T-helper 22 cell (primary cell): ENCODE measurements around the gene RELB.

ENCODE experiments used
- DNase-seq: peaks from one replicate; pipeline ENCODE4 v3.0.0-alpha.2; 2020; ENCODE audit warnings: low read depth

RELB gene

DNA sequence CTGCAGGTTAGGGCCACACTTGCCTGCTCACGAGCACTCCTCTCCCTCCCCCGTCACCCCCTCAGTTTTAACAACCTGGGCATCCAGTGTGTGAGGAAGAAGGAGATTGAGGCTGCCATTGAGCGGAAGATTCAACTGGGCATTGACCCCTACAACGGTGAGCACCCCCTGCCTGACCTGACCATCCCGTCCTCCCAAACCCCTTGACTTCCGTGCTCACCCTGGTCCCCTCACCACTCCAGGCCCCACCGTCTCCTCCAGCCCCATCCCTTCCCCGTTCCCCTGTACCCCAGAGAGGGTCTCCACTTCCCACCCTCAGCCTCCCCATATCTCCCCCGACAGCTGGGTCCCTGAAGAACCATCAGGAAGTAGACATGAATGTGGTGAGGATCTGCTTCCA lies 24.0 kb downstream of the RELB start:
- DNase-seq, result no peak

DNA sequence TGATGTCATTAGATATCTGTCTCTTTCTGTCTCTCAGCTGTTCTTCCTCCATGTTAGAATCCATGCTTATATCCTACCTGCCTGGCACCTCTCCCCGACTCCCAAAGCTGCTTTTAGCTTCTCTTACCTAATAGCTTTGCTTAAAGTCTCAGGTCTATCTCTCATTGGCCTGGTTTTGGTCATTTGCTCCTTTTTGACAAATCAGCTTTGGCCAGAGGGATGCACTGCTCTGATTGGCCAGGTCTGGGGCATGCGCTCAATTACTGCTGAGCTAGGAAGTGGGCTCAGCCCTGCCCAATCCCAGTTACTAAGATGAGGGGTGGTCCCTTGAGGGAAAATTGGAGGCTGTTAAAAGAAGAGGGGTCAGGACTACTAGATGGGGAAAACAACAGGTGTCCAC lies 26.1 kb downstream of the RELB start:
- no peak for DNase-seq

- DNase-seq, result no peak
These were observed 29.6 kb downstream of the RELB start for GRCh38 chr19:45030825-45031224.

- no peak for DNase-seq
These were observed 31.2 kb downstream of the RELB start for GRCh38 chr19:45032421-45032820.

DNA sequence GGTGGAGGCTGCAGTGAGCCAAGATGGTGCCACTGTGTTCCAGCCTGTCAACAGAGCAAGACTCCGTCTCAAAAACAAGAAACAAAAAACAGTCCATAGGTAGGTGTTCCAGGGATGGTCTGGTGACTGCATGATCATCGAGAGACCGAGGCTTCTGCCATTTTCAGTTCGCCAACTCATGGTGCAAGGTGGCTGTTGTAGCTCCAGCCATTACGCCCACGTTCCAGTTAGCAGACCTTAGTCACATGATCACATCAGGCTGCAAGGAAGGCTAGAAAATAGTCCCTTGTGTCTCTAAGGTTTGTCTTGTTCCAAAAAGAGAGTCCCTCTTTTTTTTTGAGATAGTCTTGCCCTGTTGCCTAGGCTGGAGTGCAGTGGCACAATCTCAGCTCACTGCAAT lies 34.5 kb downstream of the RELB start:
- DNase-seq, result no peak

DNA sequence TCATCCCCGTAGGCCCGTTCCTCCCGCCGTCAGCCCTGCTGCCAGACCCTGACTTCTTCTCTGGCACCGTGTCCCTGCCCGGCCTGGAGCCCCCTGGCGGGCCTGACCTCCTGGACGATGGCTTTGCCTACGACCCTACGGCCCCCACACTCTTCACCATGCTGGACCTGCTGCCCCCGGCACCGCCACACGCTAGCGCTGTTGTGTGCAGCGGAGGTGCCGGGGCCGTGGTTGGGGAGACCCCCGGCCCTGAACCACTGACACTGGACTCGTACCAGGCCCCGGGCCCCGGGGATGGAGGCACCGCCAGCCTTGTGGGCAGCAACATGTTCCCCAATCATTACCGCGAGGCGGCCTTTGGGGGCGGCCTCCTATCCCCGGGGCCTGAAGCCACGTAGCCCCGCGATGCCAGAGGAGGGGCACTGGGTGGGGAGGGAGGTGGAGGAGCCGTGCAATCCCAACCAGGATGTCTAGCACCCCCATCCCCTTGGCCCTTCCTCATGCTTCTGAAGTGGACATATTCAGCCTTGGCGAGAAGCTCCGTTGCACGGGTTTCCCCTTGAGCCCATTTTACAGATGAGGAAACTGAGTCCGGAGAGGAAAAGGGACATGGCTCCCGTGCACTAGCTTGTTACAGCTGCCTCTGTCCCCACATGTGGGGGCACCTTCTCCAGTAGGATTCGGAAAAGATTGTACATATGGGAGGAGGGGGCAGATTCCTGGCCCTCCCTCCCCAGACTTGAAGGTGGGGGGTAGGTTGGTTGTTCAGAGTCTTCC lies 36.3 kb downstream of the RELB start:
- DNase-seq, result no peak

- DNase-seq, result peak; percentile 78
These were observed 37.9 kb downstream of the RELB start, which contains the start of gene CLASRP for GRCh38 chr19:45038931-45039893. CLASRP (plus strand) TSS chr19:45039045; CDS start chr19:45040213, 1,168 bp downstream.

DNA sequence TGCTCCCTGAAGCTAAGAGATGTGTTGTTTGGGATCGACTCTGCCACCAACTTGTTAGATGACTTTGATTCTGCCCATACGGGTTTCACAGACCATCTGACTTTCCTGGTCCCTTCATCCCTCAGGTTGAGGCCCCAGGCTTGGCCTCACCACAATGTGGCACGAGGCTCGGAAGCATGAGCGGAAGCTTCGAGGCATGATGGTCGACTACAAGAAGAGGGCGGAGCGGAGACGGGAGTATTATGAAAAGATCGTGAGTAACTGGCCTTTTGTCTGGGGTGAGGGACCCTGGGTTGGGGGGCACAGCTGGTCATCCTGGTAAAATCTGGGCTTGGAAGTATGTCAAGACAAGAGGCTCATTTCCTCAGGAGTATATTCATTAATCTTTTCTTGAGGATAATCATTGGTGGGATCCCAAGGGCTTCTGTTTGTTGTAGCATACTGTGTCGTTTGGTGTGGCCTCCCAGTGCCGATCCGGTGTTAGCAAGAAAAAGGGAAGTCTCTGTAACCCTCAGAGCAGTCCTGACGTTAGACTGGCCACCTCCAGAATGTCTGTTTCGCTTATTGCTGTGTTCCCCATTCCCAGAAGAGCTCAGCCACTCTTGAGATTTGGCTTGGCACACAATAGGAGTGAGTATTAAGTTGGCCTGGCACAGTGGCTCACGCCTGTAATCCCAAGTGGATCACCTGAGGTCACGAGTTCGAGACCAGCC lies 39.0 kb downstream of the RELB start:
- DNase-seq, result no peak

DNA sequence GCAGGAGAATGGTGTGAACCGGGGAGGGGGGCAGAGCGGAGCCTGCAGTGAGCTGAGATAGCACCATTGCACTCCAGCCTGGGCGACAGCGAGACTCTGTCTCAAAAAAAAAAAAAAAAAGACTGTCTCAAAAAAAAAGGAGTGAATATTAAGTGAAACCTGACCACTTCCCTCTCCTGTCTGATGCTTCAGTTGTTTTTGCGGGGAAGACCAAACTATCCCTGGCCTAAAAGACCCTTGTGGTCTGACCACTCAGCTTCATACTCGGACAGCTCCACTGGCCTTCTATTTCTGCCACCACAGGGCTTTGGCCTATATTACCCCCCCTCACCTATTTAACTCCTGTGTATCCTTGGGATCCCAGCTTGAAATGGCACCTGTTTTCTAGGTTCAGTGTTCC lies 39.9 kb downstream of the RELB start:
- no peak for DNase-seq

- no peak for DNase-seq
These were observed 44.5 kb downstream of the RELB start for GRCh38 chr19:45045671-45046353.

DNA sequence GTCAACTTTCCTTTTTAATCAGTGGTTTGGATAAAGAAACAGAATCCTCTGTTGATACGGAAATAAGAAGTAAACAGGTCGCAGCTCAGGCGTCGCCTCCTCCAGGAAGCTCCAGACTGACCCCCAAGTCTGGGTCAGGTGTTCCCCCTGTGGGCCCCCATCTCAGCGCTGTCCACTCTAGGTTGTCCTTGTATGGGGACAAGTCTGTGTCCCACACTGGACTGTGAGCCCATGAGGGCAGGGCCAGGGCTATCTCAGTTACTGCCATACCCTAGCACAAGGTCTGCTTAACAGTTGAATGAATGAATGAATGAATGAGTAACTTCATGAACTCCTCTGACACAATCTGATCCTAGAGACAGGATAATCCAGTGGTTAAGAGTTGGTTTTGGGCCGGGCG lies 45.1 kb downstream of the RELB start:
- no peak for DNase-seq

DNA sequence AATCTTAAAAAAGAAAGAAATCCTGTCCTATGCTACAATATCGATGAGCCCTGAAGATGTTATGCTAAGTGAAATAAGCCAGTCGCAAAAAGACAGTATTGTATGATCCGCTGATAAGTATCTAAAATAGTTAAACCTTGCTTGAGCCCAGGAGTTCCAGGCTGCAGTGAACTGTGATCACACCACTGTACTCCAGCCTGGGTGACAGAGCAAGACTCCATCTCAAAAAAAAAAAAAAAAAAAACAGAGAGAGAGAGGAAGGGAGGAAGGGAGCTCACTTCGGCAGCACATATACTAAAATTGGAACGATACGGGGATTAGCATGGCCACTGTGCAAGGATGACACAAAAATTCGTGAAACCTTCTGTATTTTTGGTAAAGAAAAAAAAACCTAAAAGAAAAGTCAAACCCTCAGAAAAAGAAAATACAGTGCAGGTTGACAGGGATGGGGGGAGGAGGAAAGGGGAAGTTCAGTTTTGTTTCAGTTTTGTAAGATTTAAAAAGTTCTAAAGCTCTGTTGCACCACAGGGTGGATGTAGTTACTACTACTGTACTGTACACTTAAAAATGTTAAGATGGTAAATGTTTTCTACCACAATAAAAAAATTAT lies 46.0 kb downstream of the RELB start:
- no peak for DNase-seq

GRCh38 chr19:45049073-45049736 lies 47.9 kb downstream of the RELB start:
- DNase-seq, result no peak

GRCh38 chr19:45050036-45050435 lies 48.8 kb downstream of the RELB start:
- DNase-seq, result no peak

DNA sequence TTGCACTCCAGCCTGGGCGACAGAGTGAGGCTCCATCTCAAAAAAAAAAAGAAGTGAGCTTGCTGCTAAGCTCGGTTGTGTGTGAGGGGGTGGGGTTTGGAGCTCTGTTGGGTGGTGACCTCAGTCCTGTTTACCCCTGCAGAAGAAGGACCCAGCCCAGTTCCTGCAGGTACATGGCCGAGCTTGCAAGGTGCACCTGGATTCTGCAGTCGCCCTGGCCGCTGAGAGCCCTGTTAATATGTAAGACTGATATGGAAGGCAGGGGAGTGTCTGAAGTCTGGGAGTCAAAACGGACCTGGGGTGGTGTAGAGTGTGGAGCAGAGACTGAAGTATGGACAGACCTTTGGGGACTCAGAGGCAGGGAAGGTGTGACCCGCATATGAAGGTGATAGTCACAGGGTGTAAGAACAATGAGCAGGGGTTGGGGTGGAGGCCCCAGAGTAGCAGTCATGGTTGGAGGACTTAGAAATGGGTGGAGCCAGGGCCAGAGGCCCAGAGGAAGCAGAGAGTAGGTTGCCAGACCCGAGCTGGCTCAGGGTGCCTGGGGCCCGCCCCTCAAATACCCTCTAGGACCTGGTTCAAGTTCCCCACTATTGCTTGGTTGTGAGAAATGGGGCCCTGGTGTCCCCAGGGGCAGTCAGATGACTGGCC lies 50.8 kb downstream of the RELB start:
- no peak for DNase-seq

GRCh38 chr19:45056831-45057230 lies 55.6 kb downstream of the RELB start:
- DNase-seq, result no peak

- DNase-seq, result no peak
These were observed 56.2 kb downstream of the RELB start for GRCh38 chr19:45057444-45057843.

DNA sequence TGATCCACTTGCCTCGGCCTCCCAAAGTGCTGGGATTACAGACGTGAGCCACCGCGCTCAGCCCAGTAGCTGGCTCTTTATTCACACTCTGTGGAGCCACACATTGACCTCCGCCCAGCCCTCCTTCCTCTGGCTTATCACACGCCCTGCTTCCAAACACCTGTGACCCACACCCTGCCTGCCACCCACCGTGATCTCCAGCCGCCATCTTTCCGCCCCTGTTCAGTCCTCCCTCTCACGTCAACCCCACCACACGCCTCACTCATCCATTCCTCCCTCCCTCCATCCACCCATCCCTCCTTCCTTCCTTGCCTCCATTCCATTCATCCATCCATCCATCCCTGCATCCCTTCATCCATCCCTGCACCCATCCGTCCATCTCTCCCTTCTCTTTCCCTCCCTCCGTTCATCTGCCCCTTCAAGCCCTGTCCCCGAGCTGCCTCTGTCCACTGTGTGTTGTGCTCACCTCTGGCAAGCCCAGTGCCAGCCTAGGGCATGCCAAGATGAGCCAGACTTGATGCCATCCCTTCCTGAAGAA lies 57.4 kb downstream of the RELB start:
- DNase-seq, result no peak

DNA sequence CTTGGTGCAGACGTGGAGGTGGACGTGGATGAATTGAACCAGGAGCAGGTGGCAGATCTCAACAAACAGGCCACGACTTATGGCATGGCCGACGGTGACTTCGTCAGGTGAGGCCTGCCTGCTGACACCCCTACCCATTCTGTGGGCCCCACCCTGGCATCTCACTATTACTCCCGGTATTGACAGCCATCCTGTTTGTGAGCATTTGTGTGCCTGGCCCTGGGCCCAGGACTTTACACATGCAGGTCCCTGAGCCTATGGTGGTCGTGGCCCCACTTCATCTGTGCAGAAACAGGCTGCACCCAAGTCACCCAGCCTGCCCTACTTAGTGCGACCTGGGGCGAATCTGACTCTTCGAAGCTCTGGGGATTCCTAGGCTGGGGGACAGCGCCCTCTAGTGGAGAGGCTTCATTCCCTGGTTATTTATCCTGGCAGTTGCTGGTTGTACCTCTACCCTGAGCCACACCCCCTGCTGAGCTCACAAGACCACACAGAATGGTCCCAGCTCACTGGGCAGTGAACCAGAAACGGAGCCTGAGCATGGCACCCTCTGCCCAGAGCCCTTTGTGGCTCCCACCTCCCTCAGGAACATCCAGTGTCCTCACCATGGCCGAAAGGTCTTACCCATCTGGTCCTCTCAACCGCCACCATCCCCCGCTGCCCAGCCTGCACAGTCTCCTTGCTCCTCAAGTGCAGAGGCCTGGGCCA lies 58.1 kb downstream of the RELB start:
- peak; percentile 60 for DNase-seq
